Fibroblast of lung (primary cell): ENCODE measurements around the gene MOGAT1. TPM values are rescaled to one million over a fixed set of nuclear protein-coding genes. Genes with fewer than 3 reads are reported as not detected.

ENCODE experiments used
- DNase-seq, 2 donors: peaks; one replicate each; pipeline versions ENCODE4 v3.0.0 to v3.0.0-alpha.2; 2010; ENCODE audit warnings: low read depth in 2 of 2
- H2AFZ ChIP-seq: 2 replicates; pipeline ENCODE4 v1.5.1; 2012; ENCODE audit warnings: low read length, control low read depth, inconsistent platforms
- H3K27ac ChIP-seq: 2 replicates; pipeline ENCODE4 v1.5.1; 2011; ENCODE audit warnings: low read length, control low read depth; ENCODE audit not compliant: insufficient read depth
- H3K27me3 ChIP-seq: 2 replicates; pipeline ENCODE4 v1.5.1; 2011; ENCODE audit warnings: mild to moderate bottlenecking, low read length; ENCODE audit not compliant: control insufficient read depth, insufficient read depth
- H3K36me3 ChIP-seq: 2 replicates; pipeline ENCODE4 v1.5.1; 2011; ENCODE audit warnings: low read length; ENCODE audit not compliant: control insufficient read depth, insufficient read depth
- H3K4me1 ChIP-seq: 2 replicates; pipeline ENCODE4 v1.5.1; 2011; ENCODE audit warnings: low read length; ENCODE audit not compliant: control insufficient read depth, insufficient read depth; ENCODE audit errors: extremely low read depth
- H3K4me2 ChIP-seq: 2 replicates; pipeline ENCODE4 v1.5.1; 2011; ENCODE audit warnings: low read length, control low read depth; ENCODE audit not compliant: insufficient read depth; ENCODE audit errors: extremely low read depth
- H3K4me3 ChIP-seq, 4 experiments: fragments of 200-600 bp in 1 of 4; sonication (generic) in 1 of 4; replicated peaks in 1 of 4; 2 replicates each; pipeline ENCODE4 v1.5.1; 2011 to 2016; ENCODE audit warnings: low read length in 4 of 4, low read depth in 3 of 4, mild to moderate bottlenecking in 3 of 4, control low read depth in 2 of 4, inconsistent platforms in 1 of 4, mixed read lengths in 1 of 4; ENCODE audit not compliant: insufficient read depth in 1 of 4; ENCODE audit errors: control extremely low read depth in 1 of 4
- H3K79me2 ChIP-seq: 2 replicates; pipeline ENCODE4 v1.5.1; 2012; ENCODE audit warnings: mild to moderate bottlenecking, low read length, inconsistent platforms; ENCODE audit not compliant: control insufficient read depth, insufficient read depth
- H3K9ac ChIP-seq: 2 replicates; pipeline ENCODE4 v1.5.1; 2011; ENCODE audit warnings: mild to moderate bottlenecking, low read length, control low read depth; ENCODE audit not compliant: insufficient read depth
- H3K9me3 ChIP-seq: 2 replicates; pipeline ENCODE4 v1.5.1; 2012; ENCODE audit warnings: low read depth, low read length; ENCODE audit not compliant: control insufficient read depth, insufficient read depth
- H4K20me1 ChIP-seq: 2 replicates; pipeline ENCODE4 v1.5.1; 2011; ENCODE audit warnings: low read length; ENCODE audit not compliant: control insufficient read depth, insufficient read depth; ENCODE audit errors: extremely low read depth
- EZH2 ChIP-seq: IDR thresholded peaks from 2 replicates; pipeline ENCODE4 v1.5.1; 2012; ENCODE audit warnings: low read length, control low read depth, mild to moderate bottlenecking; ENCODE audit errors: missing control alignments
- polyA plus RNA-seq, 2 donors: library from polyadenylated mRNA; depleted of rRNA in 1 of 2; stranded (reverse) in 1 of 2; unstranded in 1 of 2; fragments of >200 nt; gene quantifications; 2 replicates each; pipeline ENCODE4 v1.2.1, GENCODE V29; 2011 to 2012; ENCODE audit warnings: missing spikeins in 1 of 2
- total RNA-seq: library from RNA; depleted of rRNA; stranded (reverse); fragments of >200 nt; gene quantifications from 2 replicates; pipeline ENCODE4 v1.2.1, GENCODE V29; 2014
- TF ChIP-seq, protein P1 (sequence below), 2 donors: IDR thresholded peaks in 1 of 2; conservative IDR thresholded peaks in 1 of 2; 1 replicate in 1 of 2; 2 replicates in 1 of 2; pipeline ENCODE4 v1.5.1; 2011 to 2012; ENCODE audit warnings: low read length in 2 of 2, control low read depth in 1 of 2, inconsistent platforms in 1 of 2, low read depth in 1 of 2, mild to moderate bottlenecking in 1 of 2

MOGAT1 gene
- total and polyA plus RNA-seq, 2 donors (not counting 1 experiment from before 2014, with no cell fraction given) = not detected

DNA sequence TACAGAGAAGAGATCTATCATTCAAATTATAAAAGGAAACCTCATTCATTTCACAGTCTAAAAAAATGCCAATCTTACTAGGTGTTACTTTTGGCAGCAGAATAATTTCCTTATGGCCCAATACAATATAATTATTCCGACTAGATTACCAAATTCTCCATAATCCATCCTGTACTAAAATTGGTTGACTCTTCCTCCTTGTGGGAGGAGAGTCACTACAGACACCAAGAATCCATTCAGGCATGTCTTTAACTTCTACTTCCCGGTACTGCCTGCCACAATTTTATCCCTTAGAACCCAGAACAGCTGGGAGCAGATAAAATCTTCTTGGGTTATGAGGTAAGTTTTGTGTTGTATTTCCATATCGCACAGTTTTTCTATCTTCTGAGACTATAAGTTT lies 25.4 kb upstream of the MOGAT1 start:
- Histone ChIP-seq H3K9ac (no peak overlapping the region), H2AFZ (no peak overlapping the region), H3K27ac (no peak overlapping the region), H4K20me1 (no peaks in the 10 kb centered on the region), H3K36me3 (peaks cover 2% of the 10 kb centered on the region), H3K9me3 (no peaks in the 10 kb centered on the region), H3K27me3 (no peaks in the 10 kb centered on the region), H3K79me2 (peaks cover 18% of the 10 kb centered on the region), H3K4me3 (no peak overlapping the region), H3K4me1 (no peaks in the 10 kb centered on the region), H3K4me2 (no peak overlapping the region)
- TF ChIP-seq EZH2 = no peak
- TF ChIP-seq, protein P1, sequence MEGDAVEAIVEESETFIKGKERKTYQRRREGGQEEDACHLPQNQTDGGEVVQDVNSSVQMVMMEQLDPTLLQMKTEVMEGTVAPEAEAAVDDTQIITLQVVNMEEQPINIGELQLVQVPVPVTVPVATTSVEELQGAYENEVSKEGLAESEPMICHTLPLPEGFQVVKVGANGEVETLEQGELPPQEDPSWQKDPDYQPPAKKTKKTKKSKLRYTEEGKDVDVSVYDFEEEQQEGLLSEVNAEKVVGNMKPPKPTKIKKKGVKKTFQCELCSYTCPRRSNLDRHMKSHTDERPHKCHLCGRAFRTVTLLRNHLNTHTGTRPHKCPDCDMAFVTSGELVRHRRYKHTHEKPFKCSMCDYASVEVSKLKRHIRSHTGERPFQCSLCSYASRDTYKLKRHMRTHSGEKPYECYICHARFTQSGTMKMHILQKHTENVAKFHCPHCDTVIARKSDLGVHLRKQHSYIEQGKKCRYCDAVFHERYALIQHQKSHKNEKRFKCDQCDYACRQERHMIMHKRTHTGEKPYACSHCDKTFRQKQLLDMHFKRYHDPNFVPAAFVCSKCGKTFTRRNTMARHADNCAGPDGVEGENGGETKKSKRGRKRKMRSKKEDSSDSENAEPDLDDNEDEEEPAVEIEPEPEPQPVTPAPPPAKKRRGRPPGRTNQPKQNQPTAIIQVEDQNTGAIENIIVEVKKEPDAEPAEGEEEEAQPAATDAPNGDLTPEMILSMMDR (conservative IDR thresholded peaks at IDR 0.05 in 1 of 2, IDR thresholded peaks at IDR 0.05 in 1 of 2; ENCODE audit: low read depth in 1 of 2, low read length in 2 of 2) = no peak
- DNase-seq = no peak

DNA sequence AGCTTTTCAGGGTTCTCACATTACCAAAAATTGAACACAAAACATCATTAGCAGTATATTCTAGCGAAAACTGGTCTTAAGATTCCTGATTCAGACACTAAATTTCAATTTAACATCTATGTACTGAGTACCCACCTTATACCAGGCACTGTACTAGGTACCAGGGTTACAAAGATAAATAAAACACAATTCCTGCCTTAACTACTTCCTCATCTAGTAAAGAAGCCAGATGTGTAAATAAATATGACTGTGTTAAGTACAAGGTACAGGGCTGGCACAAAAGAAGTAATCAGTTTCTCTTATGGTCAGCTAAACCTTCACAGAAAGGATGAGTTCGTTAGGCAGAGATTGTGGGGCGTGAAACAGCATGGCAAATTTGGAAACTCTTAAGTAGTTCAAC lies 21.7 kb upstream of the MOGAT1 start:
- no peak overlapping the region for H2AFZ ChIP-seq
- no peaks in the 10 kb centered on the region for H3K27me3 ChIP-seq
- TF ChIP-seq, protein P1 (conservative IDR thresholded peaks at IDR 0.05 in 1 of 2, IDR thresholded peaks at IDR 0.05 in 1 of 2; ENCODE audit: low read depth in 1 of 2, low read length in 2 of 2) = no peak
- TF ChIP-seq EZH2 = no peak
- H3K79me2 ChIP-seq = peaks cover 54% of the 10 kb centered on the region
- no peaks in the 10 kb centered on the region for H4K20me1 ChIP-seq
- no peak overlapping the region for H3K27ac ChIP-seq
- no peaks in the 10 kb centered on the region for H3K9me3 ChIP-seq
- no peak overlapping the region for H3K9ac ChIP-seq
- H3K36me3 ChIP-seq = no peaks in the 10 kb centered on the region
- H3K4me1 ChIP-seq = no peaks in the 10 kb centered on the region
- no peak for DNase-seq
- no peak overlapping the region for H3K4me3 ChIP-seq
- H3K4me2 ChIP-seq = no peak overlapping the region

DNA sequence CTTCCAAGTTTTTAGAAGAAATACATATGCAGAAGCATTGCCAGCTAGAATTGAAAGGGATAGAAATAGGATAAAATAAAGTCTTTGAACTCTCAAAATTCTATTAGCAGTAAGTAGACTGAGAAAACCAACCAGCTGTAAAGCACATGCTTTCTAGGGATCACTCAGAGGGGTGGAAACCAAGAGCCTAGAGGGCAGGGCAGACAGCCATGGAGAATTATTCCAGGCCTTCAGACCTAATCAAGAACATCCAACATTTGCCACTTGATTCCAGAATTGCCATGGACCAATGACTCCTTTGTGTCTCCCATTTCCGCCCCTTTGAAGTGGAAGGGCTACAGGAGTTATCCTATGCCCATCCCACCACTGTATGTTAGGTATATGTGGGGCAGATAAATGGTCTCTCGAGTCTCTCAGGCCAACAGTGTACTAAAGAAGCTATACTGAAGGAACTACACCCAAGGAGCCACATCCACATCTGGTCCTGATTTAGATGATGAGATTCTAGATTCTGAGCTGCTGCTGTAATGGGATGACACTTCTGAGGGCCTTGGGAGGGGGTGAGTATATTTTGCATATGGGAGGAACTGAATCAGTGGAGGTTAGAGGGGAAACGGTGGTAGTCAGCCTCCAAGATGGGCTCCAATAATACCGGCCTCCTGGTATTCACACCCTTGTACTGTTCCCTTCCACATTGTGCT lies 19.6 kb upstream of the MOGAT1 start:
- Histone ChIP-seq H3K27me3 (no peaks in the 10 kb centered on the region), H3K4me1 (no peaks in the 10 kb centered on the region), H3K27ac (no peak overlapping the region), H3K4me3 (no peak overlapping the region), H3K9me3 (no peaks in the 10 kb centered on the region), H3K4me2 (no peak overlapping the region), H3K79me2 (peaks cover 64% of the 10 kb centered on the region), H3K36me3 (no peaks in the 10 kb centered on the region), H4K20me1 (no peaks in the 10 kb centered on the region), H2AFZ (no peak overlapping the region), H3K9ac (no peak overlapping the region)
- DNase-seq = no peak
- TF ChIP-seq, protein P1 (conservative IDR thresholded peaks at IDR 0.05 in 1 of 2, IDR thresholded peaks at IDR 0.05 in 1 of 2; ENCODE audit: low read depth in 1 of 2, low read length in 2 of 2) = no peak
- no peak for TF ChIP-seq EZH2
